MCF 10A (cell line): ENCODE data around the gene NKD1. TPM values are rescaled to one million over a fixed set of nuclear protein-coding genes. Genes with fewer than 3 reads are reported as not detected.

Experiments used
- BruUV-seq: library from RNA; stranded (reverse); fragments of 400-500 nt; replicated peaks from 2 replicates; lab custom pipeline; 2021; lab: Mats Ljungman, UMichigan
- CTCF ChIA-PET: fragments of 300-600 bp; sonication (Branson Sonifier 250); formaldehyde crosslinking; extraction: SDS; loops from one replicate; lab custom pipeline; 2021; ENCODE audit warnings: antibody characterized with exemption, inconsistent platforms; lab: Yijun Ruan, JAX
- POLR2A ChIA-PET: fragments of 300-600, 350-650 bp; sonication (Branson Sonifier 250); formaldehyde crosslinking; extraction: SDS; loops from one replicate; lab custom pipeline; 2020; ENCODE audit warnings: antibody characterized with exemption, inconsistent platforms; lab: Yijun Ruan, JAX
- DNase-seq: peaks from one replicate; pipeline ENCODE4 v3.0.0-alpha.2; 2018; ENCODE audit not compliant: unreplicated experiment
- H3K27ac Mint-ChIP-seq: one replicate; pipeline ENCODE4 v1.8.0; 2022; ENCODE audit warnings: mild to moderate bottlenecking, low read depth, mixed read lengths; ENCODE audit not compliant: unreplicated experiment
- H3K27me3 Mint-ChIP-seq: one replicate; pipeline ENCODE4 v1.8.0; 2022; ENCODE audit warnings: mixed read lengths; ENCODE audit not compliant: insufficient read depth, unreplicated experiment
- H3K36me3 Mint-ChIP-seq: one replicate; pipeline ENCODE4 v1.8.0; 2022; ENCODE audit warnings: mild to moderate bottlenecking, moderate library complexity, mixed read lengths; ENCODE audit not compliant: insufficient read depth, unreplicated experiment
- H3K4me1 Mint-ChIP-seq: one replicate; pipeline ENCODE4 v1.8.0; 2022; ENCODE audit warnings: mixed read lengths; ENCODE audit not compliant: insufficient read depth, unreplicated experiment
- H3K4me3 Mint-ChIP-seq: one replicate; pipeline ENCODE4 v1.8.0; 2022; ENCODE audit warnings: mild to moderate bottlenecking, moderate library complexity, mixed read lengths; ENCODE audit not compliant: unreplicated experiment
- H3K9me3 Mint-ChIP-seq: one replicate; pipeline ENCODE4 v1.8.0; 2022; ENCODE audit warnings: mixed read lengths; ENCODE audit not compliant: unreplicated experiment
- CTCF ChIP-seq: fragments of 200-600 bp; IDR thresholded peaks from one replicate; pipeline ENCODE4 v1.8.0; 2022; ENCODE audit warnings: antibody characterized with exemption, mild to moderate bottlenecking; ENCODE audit not compliant: unreplicated experiment
- intact Hi-C: fragments of 100-400 bp; cut with micrococcal nuclease; formaldehyde crosslinking; loops from 2 replicates; pipeline ENCODE4 v1.14.1; 2022
- total RNA-seq: library from RNA; stranded (reverse); gene quantifications from 2 replicates; pipeline ENCODE4 v1.2.3, GENCODE V29; 2022

NKD1 gene
- total RNA-seq, 1 experiment from 2014 or later, result 0.07 TPM

GRCh38 chr16:50559804-50560514, 11.8 kb downstream of the NKD1 start:
- ChIA-PET POLR2A (interaction anchor here (0.6 kb wide), 1 partner anchor 129 kb away, joined by 3 read pairs; no protein-coding TSS in a partner anchor), CTCF (no interaction called here)
- Mint-ChIP-seq H3K27ac (no peak overlapping the region), H3K4me1 (no peaks in the 10 kb centered on the region), H3K4me3 (no peak overlapping the region), H3K9me3 (no peaks in the 10 kb centered on the region), H3K36me3 (peaks cover 6% of the 10 kb centered on the region), H3K27me3 (no peaks in the 10 kb centered on the region)
- no TSS peak for BruUV-seq
- no peak for TF ChIP-seq CTCF
- DNase-seq, result no peak
- intact Hi-C loops, result no loop called here

GRCh38 chr16:50560903-50561863, 13.0 kb downstream of the NKD1 start:
- H3K4me1 Mint-ChIP-seq, result no peaks in the 10 kb centered on the region
- CTCF ChIA-PET, result interaction anchor here (0.6 kb wide), 1 partner anchor 35 kb away, joined by 4 read pairs; no protein-coding TSS in a partner anchor
- intact Hi-C loops, result no loop called here
- no peak for TF ChIP-seq CTCF
- POLR2A ChIA-PET, result no interaction called here
- H3K27ac Mint-ChIP-seq, result no peak overlapping the region
- H3K36me3 Mint-ChIP-seq, result peaks cover 6% of the 10 kb centered on the region
- no peak overlapping the region for H3K4me3 Mint-ChIP-seq
- BruUV-seq, result no TSS peak
- no peaks in the 10 kb centered on the region for H3K9me3 Mint-ChIP-seq
- DNase-seq, result no peak
- H3K27me3 Mint-ChIP-seq, result no peaks in the 10 kb centered on the region

GRCh38 chr16:50562657-50563056, 14.5 kb downstream of the NKD1 start:
- TF ChIP-seq CTCF, result no peak
- H3K27ac Mint-ChIP-seq, result no peak overlapping the region
- no peaks in the 10 kb centered on the region for H3K4me1 Mint-ChIP-seq
- ChIA-PET POLR2A (no interaction called here), CTCF (no interaction called here)
- DNase-seq, result no peak
- BruUV-seq, result no TSS peak
- H3K27me3 Mint-ChIP-seq, result no peaks in the 10 kb centered on the region
- intact Hi-C loops, result no loop called here
- H3K4me3 Mint-ChIP-seq, result no peak overlapping the region
- H3K36me3 Mint-ChIP-seq, result peaks cover 6% of the 10 kb centered on the region
- no peaks in the 10 kb centered on the region for H3K9me3 Mint-ChIP-seq

GRCh38 chr16:50563989-50564388, 15.8 kb downstream of the NKD1 start:
- CTCF ChIA-PET, result interaction anchor here (0.6 kb wide), 1 partner anchor 11 kb away, joined by 4 read pairs; no protein-coding TSS in a partner anchor
- H3K4me1 Mint-ChIP-seq, result no peaks in the 10 kb centered on the region

More at GRCh38 chr16:50563989-50564388, 15.8 kb downstream of the NKD1 start:
- no peak for TF ChIP-seq CTCF
- no peak overlapping the region for H3K27ac Mint-ChIP-seq
- BruUV-seq, result no TSS peak
- intact Hi-C loops, result no loop called here
- POLR2A ChIA-PET, result no interaction called here
- H3K9me3 Mint-ChIP-seq, result no peaks in the 10 kb centered on the region
- H3K4me3 Mint-ChIP-seq, result no peak overlapping the region
- no peaks in the 10 kb centered on the region for H3K27me3 Mint-ChIP-seq
- peaks cover 2% of the 10 kb centered on the region for H3K36me3 Mint-ChIP-seq
- no peak for DNase-seq
